WERI-Rb-1 (cell line): Measurements from ENCODE around the gene MTCL1.

Experiments
- DNase-seq: peaks from one replicate; pipeline ENCODE4 v3.0.0-alpha.2; 2020
- H3K27ac ChIP-seq: fragments of 250-450 bp; sonication (Bioruptor Pico); 2 replicates; pipeline ENCODE4 v1.5.1; 2020; ENCODE audit warnings: mild to moderate bottlenecking, moderate library complexity
- H3K27me3 ChIP-seq: fragments of 250-450 bp; sonication (Bioruptor Pico); 2 replicates; pipeline ENCODE4 v1.5.1; 2021; ENCODE audit warnings: mild to moderate bottlenecking, low read depth, moderate library complexity; ENCODE audit not compliant: insufficient read depth, severe bottlenecking
- H3K36me3 ChIP-seq: fragments of 250-450 bp; sonication (Bioruptor Pico); 2 replicates; pipeline ENCODE4 v1.5.1; 2020; ENCODE audit warnings: mild to moderate bottlenecking, moderate library complexity
- H3K4me3 ChIP-seq: 2 replicates; pipeline ENCODE4 v1.5.1; 2011; ENCODE audit warnings: low read depth, mild to moderate bottlenecking, control low read depth, low read length
- H3K9me3 ChIP-seq: fragments of 250-450 bp; sonication (Bioruptor Pico); 2 replicates; pipeline ENCODE4 v1.5.1; 2021; ENCODE audit warnings: mild to moderate bottlenecking, moderate library complexity; ENCODE audit not compliant: severe bottlenecking
- TF ChIP-seq, protein P1 (sequence below): IDR thresholded peaks from 2 replicates; pipeline ENCODE4 v1.5.1; 2011; ENCODE audit warnings: low read depth, mild to moderate bottlenecking, control low read depth, inconsistent platforms, low read length

MTCL1 gene

DNA sequence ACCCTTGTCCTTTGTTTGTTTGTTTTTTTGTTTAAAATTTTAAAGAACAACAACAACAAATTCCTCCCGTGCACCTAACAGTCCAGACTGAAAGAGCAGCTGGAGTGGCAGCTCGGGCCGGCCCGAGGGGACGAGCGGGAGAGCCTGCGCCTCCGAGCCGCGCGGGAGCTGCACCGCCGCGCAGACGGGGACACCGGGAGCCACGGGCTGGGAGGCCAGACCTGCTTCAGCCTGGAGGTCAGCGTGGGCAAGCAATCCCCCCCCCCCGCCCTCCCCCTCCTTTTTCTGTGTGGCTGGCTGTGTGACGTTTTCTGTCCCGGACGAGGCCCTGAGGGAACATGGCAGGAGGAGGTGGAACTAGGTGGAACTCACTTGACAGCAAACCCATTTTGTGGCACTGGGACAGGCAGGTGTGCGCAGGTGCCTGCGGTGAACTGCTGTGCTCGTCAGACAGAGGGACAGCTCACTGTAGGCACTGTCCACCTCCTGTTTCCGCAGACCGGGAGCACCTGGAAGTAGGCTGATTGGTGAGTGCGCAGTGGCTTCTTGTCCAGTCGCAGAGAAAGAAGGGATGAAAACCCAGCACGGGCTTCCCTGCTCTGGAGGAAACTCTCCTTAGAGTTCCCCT, 80.6 kb downstream of the MTCL1 start:
- TF ChIP-seq, protein P1, sequence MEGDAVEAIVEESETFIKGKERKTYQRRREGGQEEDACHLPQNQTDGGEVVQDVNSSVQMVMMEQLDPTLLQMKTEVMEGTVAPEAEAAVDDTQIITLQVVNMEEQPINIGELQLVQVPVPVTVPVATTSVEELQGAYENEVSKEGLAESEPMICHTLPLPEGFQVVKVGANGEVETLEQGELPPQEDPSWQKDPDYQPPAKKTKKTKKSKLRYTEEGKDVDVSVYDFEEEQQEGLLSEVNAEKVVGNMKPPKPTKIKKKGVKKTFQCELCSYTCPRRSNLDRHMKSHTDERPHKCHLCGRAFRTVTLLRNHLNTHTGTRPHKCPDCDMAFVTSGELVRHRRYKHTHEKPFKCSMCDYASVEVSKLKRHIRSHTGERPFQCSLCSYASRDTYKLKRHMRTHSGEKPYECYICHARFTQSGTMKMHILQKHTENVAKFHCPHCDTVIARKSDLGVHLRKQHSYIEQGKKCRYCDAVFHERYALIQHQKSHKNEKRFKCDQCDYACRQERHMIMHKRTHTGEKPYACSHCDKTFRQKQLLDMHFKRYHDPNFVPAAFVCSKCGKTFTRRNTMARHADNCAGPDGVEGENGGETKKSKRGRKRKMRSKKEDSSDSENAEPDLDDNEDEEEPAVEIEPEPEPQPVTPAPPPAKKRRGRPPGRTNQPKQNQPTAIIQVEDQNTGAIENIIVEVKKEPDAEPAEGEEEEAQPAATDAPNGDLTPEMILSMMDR: no peak
- H3K27ac ChIP-seq: no peak overlapping the region
- no peaks in the 10 kb centered on the region; the same call in 1 of the 2 replicates for H3K36me3 ChIP-seq

DNA sequence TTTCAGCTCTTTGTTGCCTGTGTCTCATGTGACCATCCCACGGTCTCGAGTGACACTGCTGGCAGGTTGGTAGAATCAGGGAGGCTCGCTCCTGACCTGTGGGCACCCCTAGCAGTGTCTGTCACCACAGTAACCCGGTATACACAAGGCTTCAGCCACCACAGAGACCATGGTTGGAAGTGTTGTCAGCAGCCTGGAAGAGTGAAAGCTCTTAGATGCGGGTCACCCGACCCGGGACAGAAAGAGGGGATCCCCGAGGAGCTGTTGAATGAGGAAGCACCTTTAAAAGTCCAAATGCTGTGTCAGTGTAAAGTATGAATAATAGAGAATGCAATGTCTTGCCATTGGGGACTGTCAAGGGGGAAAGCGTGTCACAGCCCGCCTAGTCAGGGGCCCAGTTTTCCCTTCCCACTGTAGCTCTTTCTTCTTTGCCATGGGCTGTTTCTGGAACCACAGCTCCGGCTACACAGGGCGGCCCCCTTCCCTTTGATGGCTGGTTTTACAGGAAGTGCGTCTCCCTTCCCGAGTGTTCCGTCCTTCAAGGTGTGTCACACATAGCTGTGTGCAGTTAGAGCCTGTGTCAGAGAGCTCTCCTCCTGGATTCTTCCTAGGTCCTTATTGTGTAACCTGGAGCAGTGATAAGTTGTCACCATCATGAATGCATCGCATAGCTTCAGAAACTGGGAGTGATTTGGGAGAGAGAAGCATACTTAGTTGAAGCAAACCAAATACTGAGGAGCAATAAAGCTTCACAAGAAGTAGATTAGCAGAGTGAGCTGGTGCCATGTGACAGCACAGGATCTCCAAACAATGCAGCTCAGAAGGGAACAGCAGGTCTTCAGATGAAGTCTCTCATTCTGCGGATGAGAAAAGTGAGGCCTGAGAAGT, 81.4 kb downstream of the MTCL1 start:
- TF ChIP-seq, protein P1: no peak
- no peak overlapping the region for H3K27ac ChIP-seq
- H3K36me3 ChIP-seq: no peaks in the 10 kb centered on the region; the same call in 1 of the 2 replicates
- H3K9me3 ChIP-seq: no peaks in the 10 kb centered on the region
- no peak for DNase-seq
- no peak overlapping the region for H3K4me3 ChIP-seq
- no peaks in the 10 kb centered on the region for H3K27me3 ChIP-seq

More for the DNA sequence above, 80.6 kb downstream of the MTCL1 start:
- DNase-seq: no peak
- no peak overlapping the region for H3K4me3 ChIP-seq
- no peaks in the 10 kb centered on the region for H3K27me3 ChIP-seq
- no peaks in the 10 kb centered on the region for H3K9me3 ChIP-seq

DNA sequence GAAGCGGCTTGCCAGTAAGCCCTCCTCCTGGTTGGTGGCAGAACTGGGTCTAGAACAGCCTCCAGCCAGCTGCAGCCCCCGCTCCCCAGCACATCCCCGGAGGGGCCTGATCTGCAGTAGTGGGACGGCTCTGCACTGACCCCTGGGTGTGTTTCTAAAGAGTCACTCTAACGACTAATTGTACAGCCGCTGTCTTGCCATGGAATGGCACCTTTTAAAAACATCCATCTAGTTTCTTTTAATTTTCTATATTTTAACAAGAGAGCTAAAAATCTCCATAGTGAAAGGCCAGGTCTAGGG, 82.0 kb downstream of the MTCL1 start:
- TF ChIP-seq, protein P1: no peak
- Histone ChIP-seq H3K9me3 (no peaks in the 10 kb centered on the region), H3K27ac (no peak overlapping the region), H3K27me3 (no peaks in the 10 kb centered on the region), H3K36me3 (no peaks in the 10 kb centered on the region; the same call in 1 of the 2 replicates), H3K4me3 (no peak overlapping the region)
- DNase-seq: no peak

DNA sequence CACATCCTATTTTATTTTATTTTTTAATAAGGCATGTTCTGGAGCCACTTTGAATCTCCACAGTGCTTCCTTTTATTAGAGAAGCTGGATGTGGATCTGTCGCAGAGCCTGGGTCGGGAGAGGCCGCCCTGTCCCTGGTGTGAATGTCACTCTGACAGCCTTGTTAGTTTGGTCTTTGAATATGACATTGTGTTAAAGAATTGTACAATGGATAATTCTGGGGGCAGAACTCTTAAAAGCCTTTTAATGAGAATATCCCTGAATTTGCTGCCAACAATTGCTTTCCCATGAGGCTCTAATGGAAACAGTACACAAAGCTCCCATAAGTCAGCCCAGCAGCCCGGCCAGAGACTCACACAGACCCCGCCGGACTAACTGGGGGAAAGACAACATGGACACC, 82.4 kb downstream of the MTCL1 start:
- TF ChIP-seq, protein P1: no peak
- DNase-seq: no peak
- Histone ChIP-seq H3K27me3 (no peaks in the 10 kb centered on the region), H3K27ac (no peak overlapping the region), H3K36me3 (no peaks in the 10 kb centered on the region; the same call in 1 of the 2 replicates), H3K9me3 (no peaks in the 10 kb centered on the region), H3K4me3 (no peak overlapping the region)

DNA sequence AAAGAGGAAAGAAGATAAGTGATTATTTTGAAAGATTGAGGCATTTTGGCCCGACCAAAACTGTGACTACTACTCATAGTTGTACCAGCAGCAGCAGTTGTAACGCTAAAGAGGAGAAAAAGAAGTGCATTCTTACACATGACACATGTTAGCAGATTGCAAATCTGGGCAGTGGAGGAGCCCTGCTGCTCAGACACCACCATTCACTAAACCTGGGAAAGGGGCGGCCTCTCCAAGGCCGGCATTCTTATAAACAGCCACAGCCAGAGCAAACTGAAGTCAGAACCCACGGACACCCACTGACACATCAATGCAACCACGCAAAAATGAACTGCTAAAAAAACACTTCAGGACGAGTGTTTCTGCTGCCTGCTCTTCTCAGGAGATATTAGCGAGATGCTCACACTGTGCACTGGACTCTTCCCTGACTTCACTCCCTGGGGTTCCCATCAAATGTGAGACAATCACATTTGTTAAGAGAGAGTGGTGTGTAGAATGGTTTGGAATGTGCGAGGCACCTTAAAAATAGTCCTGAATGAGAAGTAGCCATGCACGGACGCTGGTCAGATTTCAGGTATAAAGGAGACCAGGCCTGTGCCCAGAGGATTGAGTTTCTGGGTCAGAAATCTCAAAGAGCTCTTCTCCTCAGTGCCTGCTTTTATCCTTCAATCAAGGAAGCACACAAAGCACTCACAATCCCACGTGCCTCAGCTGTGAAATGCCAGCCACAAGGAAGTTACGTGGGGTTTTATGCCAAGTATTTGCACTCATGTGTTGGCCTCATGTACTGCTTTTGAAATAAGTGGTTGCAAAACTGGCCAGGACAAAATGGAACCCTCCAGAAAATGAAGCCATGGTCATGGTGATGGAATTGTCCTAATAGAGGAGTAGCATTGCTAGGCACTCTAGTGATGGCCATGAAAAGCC, 83.4 kb downstream of the MTCL1 start:
- Histone ChIP-seq H3K36me3 (no peaks in the 10 kb centered on the region; the same call in 1 of the 2 replicates), H3K27me3 (no peaks in the 10 kb centered on the region)
- TF ChIP-seq, protein P1: no peak

More for the DNA sequence above, 83.4 kb downstream of the MTCL1 start:
- Histone ChIP-seq H3K4me3 (no peak overlapping the region), H3K27ac (no peak overlapping the region), H3K9me3 (no peaks in the 10 kb centered on the region)
- DNase-seq: no peak
